Loucy (cell line): Measurements from ENCODE around the gene EMC10.

ENCODE experiments used
- H2AFZ ChIP-seq: fragments of 200-600 bp; sonication (generic); 2 replicates; pipeline ENCODE4 v1.6.0; 2016; ENCODE audit warnings: antibody characterized with exemption, mild to moderate bottlenecking, low read length, moderate library complexity
- H3F3A ChIP-seq: fragments of 200-600 bp; 2 replicates; pipeline ENCODE4 v1.6.0; 2016; ENCODE audit warnings: antibody characterized with exemption, low read depth, mild to moderate bottlenecking
- H3K27me3 ChIP-seq: fragments of 200-600 bp; sonication (generic); 2 replicates; pipeline ENCODE4 v1.6.1; 2014; ENCODE audit warnings: low read length, mild to moderate bottlenecking; ENCODE audit not compliant: insufficient read depth, poor library complexity, severe bottlenecking
- H3K36me3 ChIP-seq: fragments of 200-600 bp; sonication (generic); 2 replicates; pipeline ENCODE4 v1.6.1; 2016; ENCODE audit warnings: low read length; ENCODE audit not compliant: insufficient read depth
- H3K4me1 ChIP-seq: fragments of 200-600 bp; sonication (generic); 2 replicates; pipeline ENCODE4 v1.5.1; 2014; ENCODE audit warnings: low read length, mild to moderate bottlenecking; ENCODE audit not compliant: insufficient read depth, poor library complexity, severe bottlenecking
- H3K4me2 ChIP-seq: fragments of 200-600 bp; sonication (generic); 2 replicates; pipeline ENCODE4 v1.6.0; 2014; ENCODE audit warnings: antibody characterized with exemption, low read length, low read depth, mild to moderate bottlenecking; ENCODE audit not compliant: poor library complexity, severe bottlenecking
- H3K4me3 ChIP-seq: fragments of 200-600 bp; sonication (generic); 2 replicates; pipeline ENCODE4 v1.5.1; 2014; ENCODE audit warnings: low read length, mild to moderate bottlenecking, mixed read lengths; ENCODE audit not compliant: poor library complexity, severe bottlenecking
- H3K79me2 ChIP-seq: fragments of 200-600 bp; sonication (generic); 2 replicates; pipeline ENCODE4 v1.6.1; 2014; ENCODE audit warnings: low read length; ENCODE audit not compliant: insufficient read depth
- H3K9ac ChIP-seq: fragments of 200-600 bp; sonication (generic); 2 replicates; pipeline ENCODE4 v1.6.0; 2014; ENCODE audit warnings: mild to moderate bottlenecking, low read depth, low read length, moderate library complexity; ENCODE audit not compliant: poor library complexity, severe bottlenecking
- H3K9me2 ChIP-seq: fragments of 200-600 bp; sonication (generic); replicated peaks from 2 replicates; pipeline ENCODE4 v1.6.1; 2016; ENCODE audit warnings: low read depth, low read length, mixed read lengths
- H3K9me3 ChIP-seq: fragments of 200-600 bp; sonication (generic); 2 replicates; pipeline ENCODE4 v1.6.1; 2014; ENCODE audit warnings: mild to moderate bottlenecking, antibody characterized with exemption, low read length, low read depth; ENCODE audit not compliant: insufficient read depth
- H4K20me1 ChIP-seq: fragments of 200-600 bp; sonication (generic); 2 replicates; pipeline ENCODE4 v1.6.0; 2014; ENCODE audit warnings: antibody characterized with exemption, low read length, mild to moderate bottlenecking; ENCODE audit not compliant: insufficient read depth, poor library complexity, severe bottlenecking
- CTCF ChIP-seq: fragments of 200-600 bp; sonication (generic); conservative IDR thresholded peaks from 2 replicates; pipeline ENCODE4 v1.5.1; 2014; ENCODE audit warnings: mild to moderate bottlenecking, antibody characterized with exemption, low read length
- EZH2phosphoT487 ChIP-seq: fragments of 200-600 bp; IDR thresholded peaks from 2 replicates; pipeline ENCODE4 v1.6.1; 2018; ENCODE audit warnings: antibody characterized with exemption, mild to moderate bottlenecking, moderate library complexity, borderline replicate concordance

Gene EMC10

GRCh38 chr19:50477751-50478515 lies 1.6 kb downstream of the EMC10 start:
- H3K4me2 ChIP-seq = no peak overlapping the region
- no peak overlapping the region for H2AFZ ChIP-seq
- no peaks in the 10 kb centered on the region for H3F3A ChIP-seq
- H3K4me3 ChIP-seq = no peak overlapping the region
- H3K79me2 ChIP-seq = no peaks in the 10 kb centered on the region
- no peak overlapping the region for H3K9ac ChIP-seq
- no peak for TF ChIP-seq CTCF
- no peak for TF ChIP-seq EZH2phosphoT487
- no peaks in the 10 kb centered on the region for H4K20me1 ChIP-seq
- no peaks in the 10 kb centered on the region for H3K4me1 ChIP-seq
- no peaks in the 10 kb centered on the region for H3K9me2 ChIP-seq
- no peaks in the 10 kb centered on the region for H3K27me3 ChIP-seq
- no peaks in the 10 kb centered on the region for H3K36me3 ChIP-seq
- no peaks in the 10 kb centered on the region for H3K9me3 ChIP-seq

- H3K4me3 ChIP-seq = no peak overlapping the region
- H3K9ac ChIP-seq = no peak overlapping the region
- H3K9me3 ChIP-seq = no peaks in the 10 kb centered on the region
- H3K27me3 ChIP-seq = no peaks in the 10 kb centered on the region
- TF ChIP-seq EZH2phosphoT487 (no peak), CTCF (peak; percentile 70)
- no peaks in the 10 kb centered on the region for H3K9me2 ChIP-seq
- H3K4me2 ChIP-seq = no peak overlapping the region
- no peaks in the 10 kb centered on the region for H3K79me2 ChIP-seq
- H4K20me1 ChIP-seq = no peaks in the 10 kb centered on the region
- H3K36me3 ChIP-seq = no peaks in the 10 kb centered on the region
- H3F3A ChIP-seq = no peaks in the 10 kb centered on the region
- H2AFZ ChIP-seq = no peak overlapping the region
- H3K4me1 ChIP-seq = no peaks in the 10 kb centered on the region
Measured at GRCh38 chr19:50478901-50479715, 2.8 kb downstream of the EMC10 start.

- Histone ChIP-seq H3K36me3 (no peaks in the 10 kb centered on the region), H3K79me2 (no peaks in the 10 kb centered on the region), H3K9ac (no peak overlapping the region), H3K4me1 (no peaks in the 10 kb centered on the region), H4K20me1 (no peaks in the 10 kb centered on the region), H3F3A (no peaks in the 10 kb centered on the region), H2AFZ (no peak overlapping the region), H3K27me3 (no peaks in the 10 kb centered on the region), H3K9me3 (no peaks in the 10 kb centered on the region), H3K4me2 (no peak overlapping the region), H3K9me2 (no peaks in the 10 kb centered on the region), H3K4me3 (no peak overlapping the region)
- TF ChIP-seq CTCF = no peak
- TF ChIP-seq EZH2phosphoT487 = no peak
Measured at GRCh38 chr19:50479761-50480251, 3.5 kb downstream of the EMC10 start.
